GM19240 (cell line): Measurements from ENCODE around the gene AQP12A.

Experiments
- DNase-seq: peaks from one replicate; pipeline ENCODE4 v3.0.0; 2011; ENCODE audit warnings: low spot score; ENCODE audit not compliant: insufficient read length

The AQP12A gene

DNA sequence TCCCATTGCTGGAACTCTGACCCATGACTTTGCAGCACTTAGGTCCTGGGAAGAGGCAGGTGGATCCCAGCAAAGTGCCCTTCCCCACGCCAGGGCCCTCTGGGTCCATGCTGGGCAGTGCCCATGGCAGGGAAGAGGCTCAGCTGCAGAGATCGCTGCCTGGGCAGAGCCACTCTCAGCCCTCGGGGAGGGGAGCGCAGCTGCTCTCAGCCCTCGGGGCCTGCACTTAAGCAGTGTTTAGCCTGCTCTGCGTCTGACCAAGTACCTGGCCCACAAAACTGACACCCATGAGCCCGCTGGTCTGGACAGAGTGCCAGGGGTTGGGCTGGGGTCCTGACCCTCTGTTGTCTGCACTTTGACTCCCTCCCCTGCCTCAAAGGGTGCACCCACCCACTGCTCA is 46.3 kb downstream of the AQP12A start:
- DNase-seq, result no peak

DNA sequence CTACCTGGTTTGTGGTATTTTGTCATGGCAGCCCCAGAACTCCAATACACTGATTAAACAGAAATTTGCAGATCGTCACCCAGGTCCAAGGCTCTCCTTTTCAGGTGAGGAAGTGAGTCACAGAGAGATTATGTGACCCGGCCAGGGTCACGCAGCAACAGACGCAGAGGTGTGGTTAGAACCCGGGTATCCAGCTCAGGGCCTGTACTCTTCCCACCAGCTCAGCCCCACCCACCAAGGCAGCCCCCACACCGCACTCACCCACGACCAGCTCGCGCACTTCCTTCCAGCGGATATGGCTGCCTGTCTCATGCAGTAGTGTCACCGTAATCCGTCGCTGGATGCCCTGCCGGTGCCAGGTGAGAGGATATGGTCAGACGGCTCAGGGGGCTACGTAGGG is 48.1 kb downstream of the AQP12A start:
- no peak for DNase-seq

- DNase-seq, result no peak
Measured at GRCh38 chr2:240741091-240741490, 49.4 kb downstream of the AQP12A start.

- no peak for DNase-seq
Measured at GRCh38 chr2:240742602-240743095, 51.0 kb downstream of the AQP12A start.

- no peak for DNase-seq
Measured at GRCh38 chr2:240745456-240745855, 53.8 kb downstream of the AQP12A start.

GRCh38 chr2:240745962-240746361 is 54.3 kb downstream of the AQP12A start:
- no peak for DNase-seq

DNA sequence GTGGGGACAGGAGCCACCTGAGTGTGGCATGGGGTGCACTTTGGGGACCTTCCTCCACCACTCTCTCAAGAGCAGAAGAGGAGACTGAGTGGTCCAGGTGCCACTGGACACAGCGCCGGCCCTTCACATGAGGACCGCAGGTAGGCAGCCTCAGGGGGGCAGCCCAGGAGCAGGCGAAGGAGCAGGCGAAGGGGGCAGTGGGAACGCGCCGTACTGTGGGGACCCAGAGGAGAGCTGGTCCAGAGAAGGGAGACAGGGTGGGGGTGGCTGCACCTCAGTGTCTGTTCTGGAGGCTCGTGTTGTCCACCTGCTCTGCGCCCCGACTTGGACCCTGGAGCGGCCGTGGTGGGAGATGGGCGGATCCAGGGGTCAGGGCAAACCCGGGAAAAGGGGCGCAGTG is 55.0 kb downstream of the AQP12A start:
- DNase-seq, result no peak

GRCh38 chr2:240747256-240747655 is 55.6 kb downstream of the AQP12A start:
- no peak for DNase-seq
